GM19463 (cell line): ENCODE data around the gene NPY5R.

Experiments used
- ATAC-seq: cut with Tn5 transposase; IDR thresholded peaks from one replicate; pipeline ENCODE4 v1.9.1; 2021; ENCODE audit warnings: mild to moderate bottlenecking, moderate library complexity; ENCODE audit not compliant: unreplicated experiment

NPY5R gene

DNA sequence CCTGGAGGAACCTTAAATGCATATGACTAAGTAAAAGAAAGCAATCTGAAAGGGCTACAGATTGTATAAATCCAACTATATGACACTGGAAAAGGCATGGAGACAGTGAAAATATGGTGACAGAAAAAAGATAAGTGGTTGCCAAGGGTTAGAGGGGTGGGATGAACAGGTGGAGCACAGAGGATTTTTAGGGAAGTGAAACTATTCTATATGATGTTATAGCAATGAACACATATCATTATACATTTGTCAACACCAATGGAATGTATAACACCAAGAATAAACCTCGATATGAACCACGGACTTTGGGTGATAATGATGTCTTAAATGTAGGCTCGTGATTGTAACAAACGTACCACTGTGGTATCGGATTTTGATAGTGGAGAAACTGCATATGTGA, 40.7 kb downstream of the NPY5R start:
- ATAC-seq: no peak

GRCh38 chr4:163384926-163385325, 41.2 kb downstream of the NPY5R start:
- no peak for ATAC-seq

DNA sequence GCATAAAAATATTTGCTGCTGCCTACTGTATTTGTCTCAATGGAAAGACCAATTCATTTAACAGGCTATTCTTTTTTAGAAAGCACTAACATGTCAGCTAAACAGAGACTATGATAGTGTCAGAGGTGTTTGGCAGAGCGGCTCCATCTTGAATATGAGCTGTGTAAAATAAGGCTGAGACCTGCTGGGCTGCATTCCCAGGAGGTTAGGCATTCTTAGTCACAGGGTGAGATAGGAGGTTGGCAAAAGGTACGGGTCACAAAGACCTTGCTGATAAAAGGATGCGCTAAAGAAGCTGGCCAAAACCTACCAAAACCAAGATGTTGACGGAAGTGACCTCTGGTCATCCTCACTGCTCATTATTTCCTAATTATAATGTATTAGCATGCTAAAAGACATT, 41.8 kb downstream of the NPY5R start:
- no peak for ATAC-seq

DNA sequence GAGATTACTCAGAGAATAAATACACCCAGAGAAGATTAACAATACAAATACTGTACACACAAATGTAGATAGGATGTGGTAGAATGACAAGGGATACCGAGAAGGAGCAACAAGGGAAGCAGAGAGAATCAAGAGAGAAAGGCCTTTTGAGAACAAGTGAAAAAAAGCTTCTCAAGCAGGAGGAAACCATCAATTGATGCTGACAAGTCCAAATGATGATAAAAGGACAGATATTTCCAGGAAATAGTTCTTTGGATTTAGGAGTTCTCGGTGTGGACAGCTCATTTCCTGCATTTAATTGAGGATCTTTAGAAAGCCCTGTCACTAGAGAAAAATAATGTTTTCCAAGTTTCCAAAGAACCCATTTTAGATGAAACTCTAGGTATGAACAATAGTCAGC, 48.1 kb downstream of the NPY5R start:
- ATAC-seq: no peak

- ATAC-seq: no peak
Measured at GRCh38 chr4:163392328-163392727, 48.6 kb downstream of the NPY5R start.

DNA sequence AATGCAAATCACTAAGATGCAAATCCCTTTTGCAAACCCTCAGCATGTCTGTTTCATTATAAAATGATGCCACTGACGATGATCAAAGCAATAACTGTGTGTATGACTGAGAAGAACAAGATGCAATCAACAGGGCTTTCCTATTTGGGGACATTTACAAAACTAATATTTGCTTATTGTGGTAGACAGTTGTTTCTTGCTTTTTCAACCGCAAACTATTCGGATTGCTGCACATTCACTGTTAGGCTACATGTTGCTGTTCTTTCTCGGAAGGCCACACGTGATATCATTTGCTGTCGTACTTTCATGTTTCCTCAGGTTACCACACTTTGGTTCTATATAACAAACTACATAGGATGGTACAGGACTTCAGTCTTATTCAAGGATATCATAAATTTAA, 49.8 kb downstream of the NPY5R start:
- ATAC-seq: no peak

DNA sequence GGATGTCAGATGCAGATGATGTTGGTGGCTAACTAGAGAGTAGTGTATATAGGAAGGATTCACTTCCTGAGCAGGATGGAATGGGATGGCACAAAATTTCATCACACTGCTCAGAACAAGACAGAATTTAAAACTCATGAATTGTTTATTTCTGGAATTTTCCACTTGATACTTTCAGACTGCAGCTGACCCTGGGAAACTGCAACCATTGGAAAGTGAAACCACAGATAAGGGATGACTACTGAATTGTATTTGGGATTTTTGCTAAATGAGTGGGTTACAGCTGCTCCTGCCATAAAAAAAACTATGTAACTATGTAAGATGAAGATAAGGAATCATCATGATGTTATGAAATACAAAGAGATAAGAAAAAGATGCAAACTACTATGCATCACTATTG, 51.4 kb downstream of the NPY5R start:
- no peak for ATAC-seq

DNA sequence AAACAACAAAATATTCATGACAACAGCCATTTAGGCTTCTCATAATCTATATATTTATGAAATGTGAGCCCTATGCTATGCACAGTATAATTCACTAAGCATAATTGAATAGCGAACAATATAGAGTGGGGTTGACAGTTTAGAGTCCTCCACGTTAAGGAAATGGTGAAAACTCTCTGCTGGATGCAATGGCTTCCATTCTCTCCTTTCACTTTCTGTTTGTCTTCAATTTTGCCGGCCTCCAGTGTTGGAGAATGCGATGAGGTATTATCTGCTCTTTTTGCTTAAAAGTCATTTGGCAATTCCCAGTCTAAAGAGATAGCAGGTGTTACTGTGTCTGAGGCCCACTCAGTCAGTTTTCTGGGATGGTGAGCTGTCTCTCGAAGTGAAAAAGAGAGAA, 52.1 kb downstream of the NPY5R start:
- ATAC-seq: no peak

DNA sequence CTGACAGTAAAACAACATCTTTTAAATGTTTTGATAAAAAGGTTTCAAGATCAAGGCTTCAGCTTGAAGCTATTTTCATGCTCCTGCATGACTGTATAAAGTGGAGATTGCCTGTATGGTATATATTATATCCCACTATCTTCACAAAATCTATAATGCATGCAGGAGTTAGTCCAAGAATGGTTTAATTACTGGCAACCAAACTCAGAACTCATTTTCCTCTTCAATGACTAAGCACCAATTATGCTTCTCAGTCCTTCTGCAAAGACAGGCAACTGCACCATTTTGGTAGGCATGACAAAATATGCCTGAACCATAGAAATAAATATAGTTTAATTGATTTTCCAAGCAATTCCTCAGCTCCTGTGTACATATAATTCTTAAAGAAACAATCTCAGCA, 54.5 kb downstream of the NPY5R start:
- no peak for ATAC-seq

GRCh38 chr4:163400911-163401310, 57.2 kb downstream of the NPY5R start:
- no peak for ATAC-seq
